Ramos (cell line): ENCODE data around the gene PLEKHH1.

Experiments used
- in situ Hi-C: fragments of 300-500 bp; cut with MboI; formaldehyde crosslinking; loops from one replicate; pipeline ENCODE4 v1.14.3; 2022; ENCODE audit warnings: low sequenced_read_pairs; ENCODE audit not compliant: unreplicated experiment

Gene PLEKHH1

DNA sequence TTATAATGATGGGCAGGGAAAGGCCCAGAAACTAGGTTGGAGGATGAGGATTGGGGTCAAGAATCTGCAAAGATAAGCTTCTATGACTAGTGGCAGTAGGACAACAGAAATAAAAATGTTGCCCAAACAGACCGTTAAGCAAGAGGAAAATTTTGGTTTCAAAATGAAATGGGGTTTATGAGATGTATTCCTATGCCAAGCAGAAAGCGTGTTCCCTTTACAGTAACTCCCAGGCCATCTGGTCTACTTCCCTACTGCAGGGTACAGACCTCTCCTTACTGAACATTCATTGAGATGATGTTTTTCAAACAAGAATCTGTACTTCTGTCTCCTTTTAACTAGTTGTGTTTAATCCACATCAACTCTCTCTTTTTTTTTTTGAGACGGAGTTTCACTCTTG is 24.1 kb upstream of the PLEKHH1 start:
- in situ Hi-C loops = no loop called here

DNA sequence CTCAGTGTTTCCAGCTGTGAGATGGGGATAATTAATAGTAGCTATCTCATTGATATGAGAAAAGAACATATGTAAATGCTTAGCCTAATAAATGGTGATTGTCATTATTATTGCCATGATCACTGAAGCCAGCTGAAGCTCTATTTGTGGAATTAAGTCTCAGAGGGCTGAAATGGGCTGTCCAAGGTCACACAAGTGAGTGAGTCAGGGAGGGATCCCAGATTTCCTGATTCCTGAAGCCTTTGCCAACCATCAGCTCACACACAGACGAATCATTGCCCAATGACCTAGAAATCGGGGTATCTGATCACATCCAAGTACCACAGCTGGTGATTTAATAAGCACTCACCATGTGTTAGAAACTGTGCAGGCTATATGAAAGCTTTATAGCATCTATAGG is 23.0 kb upstream of the PLEKHH1 start:
- in situ Hi-C loops = no loop called here

DNA sequence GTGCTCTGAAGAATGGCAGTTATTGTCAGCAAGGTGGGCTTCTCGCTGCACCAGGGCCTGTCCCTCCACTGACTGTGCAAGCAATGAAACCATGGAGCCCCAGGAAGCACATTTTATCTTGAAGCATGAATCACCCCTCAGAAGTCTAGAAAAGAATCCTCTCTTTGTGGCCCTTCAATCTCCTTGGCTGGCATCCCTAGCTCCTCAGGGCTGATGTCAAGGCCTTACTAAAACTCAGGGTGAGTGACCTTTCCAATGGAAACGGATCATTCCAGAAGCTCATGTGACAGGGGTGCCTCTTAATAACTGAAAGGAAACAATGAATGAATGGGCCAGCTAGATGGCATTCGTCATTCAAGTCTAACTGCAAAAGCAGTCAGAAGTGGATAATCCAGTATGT is 22.3 kb upstream of the PLEKHH1 start:
- in situ Hi-C loops = no loop called here

DNA sequence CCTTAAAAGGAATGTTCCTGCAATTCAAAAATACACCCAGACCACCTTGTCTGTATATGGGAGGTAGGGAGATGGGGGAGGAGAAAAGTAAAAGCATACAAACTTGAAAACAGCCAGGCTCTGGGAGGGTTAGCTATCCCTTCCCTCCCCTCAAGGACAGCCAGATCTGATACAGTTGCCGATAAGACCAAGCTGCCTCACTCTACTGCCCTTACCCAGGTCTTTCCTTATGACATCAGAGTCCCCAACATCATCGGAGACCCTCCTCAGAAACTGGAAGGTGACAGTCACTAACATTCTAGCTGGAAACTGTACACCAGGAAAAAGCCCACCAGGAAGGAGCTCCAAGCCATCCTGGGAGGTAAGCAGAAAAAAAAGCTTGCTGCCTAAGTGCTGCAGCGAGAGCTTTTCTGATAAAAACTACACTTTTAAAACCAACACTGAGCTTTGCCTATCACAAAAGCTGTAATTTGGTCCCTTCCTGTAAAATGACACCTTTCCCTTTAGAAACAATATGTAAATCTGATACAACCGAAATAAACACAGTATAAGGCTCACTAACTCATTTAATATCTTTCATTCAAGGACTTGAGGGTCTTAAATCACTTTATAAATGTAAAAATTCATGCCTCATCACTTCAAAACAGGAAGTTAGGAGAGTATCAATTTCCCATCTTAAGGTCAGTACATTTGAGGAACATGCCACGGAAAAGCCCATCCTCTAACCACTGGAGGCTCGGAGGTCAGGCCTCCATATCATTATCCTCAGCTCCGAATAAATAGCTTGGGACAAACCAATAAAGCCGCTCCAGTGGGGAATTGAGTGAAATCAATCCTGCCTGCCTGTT is 20.4 kb upstream of the PLEKHH1 start:
- in situ Hi-C loops = no loop called here

DNA sequence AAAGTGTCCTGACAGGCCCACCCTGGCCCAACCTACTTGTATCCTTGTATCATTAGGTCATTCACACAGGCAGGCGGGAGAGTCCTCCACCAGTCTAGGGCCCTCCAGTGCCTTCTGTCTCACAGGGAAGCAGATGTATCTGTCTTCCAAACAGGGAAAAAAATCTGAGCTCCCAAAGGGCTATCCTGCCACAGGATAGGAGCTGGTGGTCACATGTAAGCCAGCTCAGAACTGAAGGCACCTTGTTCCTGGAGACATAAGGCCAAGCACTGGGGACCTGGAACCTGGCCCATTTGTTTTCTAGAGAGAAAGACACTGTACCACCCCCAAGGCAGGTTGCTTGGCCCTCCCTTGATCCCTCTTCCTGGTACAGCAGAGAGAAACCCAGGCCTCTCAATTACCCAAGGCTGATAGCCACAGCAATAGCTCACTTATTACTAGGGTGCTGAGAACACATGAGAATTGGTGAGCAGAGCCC is 19.4 kb upstream of the PLEKHH1 start:
- in situ Hi-C loops = no loop called here

DNA sequence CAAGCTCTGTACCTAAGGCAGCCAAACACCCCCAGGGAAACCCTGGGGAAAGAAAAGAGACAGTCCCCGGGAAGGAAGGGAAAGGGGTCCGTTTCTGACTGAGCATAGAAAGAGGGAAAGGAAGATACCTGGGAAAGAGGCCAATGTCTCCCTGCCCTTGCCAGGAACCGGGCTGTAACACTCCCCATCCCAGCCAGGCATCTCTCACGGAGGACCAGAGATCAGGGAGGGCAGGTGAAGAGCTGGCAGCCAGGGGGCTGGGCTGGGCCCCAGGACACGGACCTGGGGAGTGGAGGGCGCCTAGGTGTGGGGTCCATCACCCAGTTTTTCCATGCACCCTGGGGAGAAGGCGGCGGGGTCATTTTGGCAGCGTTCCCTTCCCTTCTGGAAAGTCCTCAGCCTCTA is 18.9 kb upstream of the PLEKHH1 start:
- in situ Hi-C loops = no loop called here

DNA sequence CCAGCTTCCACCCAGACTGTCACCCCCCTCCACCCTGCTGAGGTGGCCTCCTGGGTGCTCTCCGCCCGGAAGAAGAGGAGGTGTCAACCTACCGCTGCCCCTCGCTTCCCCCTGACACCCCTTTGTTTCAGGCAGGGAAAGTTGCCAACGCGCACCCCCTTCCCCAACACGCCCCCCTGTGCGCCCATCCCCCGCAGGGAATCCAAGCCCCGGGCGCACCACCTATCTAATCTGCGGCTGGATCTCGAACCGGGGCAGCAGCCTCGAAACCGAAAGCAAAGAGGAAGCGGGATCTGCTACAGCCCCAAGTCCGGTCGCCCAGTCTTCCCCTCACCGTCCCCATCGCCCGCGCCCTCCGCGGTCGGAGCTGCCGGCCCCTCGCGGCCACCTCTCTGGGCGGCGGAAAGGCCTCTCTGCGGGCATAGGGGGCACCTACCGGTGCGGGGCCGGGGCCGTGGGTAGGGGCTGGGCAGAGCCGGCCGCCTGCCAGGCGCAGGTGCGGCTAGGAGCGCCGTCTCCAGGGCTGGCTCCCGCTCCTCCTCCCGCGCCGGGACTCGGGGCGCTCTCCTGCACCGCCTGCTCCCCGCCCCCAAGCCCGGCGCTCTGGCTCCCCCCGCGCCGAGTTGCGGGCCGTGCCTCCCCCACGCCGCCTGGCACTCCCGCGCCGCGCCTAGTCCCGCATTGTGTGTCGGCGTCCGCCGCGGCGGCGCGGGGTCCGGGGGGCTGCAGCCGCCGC is 18.3 kb upstream of the PLEKHH1 start:
- in situ Hi-C loops = no loop called here

DNA sequence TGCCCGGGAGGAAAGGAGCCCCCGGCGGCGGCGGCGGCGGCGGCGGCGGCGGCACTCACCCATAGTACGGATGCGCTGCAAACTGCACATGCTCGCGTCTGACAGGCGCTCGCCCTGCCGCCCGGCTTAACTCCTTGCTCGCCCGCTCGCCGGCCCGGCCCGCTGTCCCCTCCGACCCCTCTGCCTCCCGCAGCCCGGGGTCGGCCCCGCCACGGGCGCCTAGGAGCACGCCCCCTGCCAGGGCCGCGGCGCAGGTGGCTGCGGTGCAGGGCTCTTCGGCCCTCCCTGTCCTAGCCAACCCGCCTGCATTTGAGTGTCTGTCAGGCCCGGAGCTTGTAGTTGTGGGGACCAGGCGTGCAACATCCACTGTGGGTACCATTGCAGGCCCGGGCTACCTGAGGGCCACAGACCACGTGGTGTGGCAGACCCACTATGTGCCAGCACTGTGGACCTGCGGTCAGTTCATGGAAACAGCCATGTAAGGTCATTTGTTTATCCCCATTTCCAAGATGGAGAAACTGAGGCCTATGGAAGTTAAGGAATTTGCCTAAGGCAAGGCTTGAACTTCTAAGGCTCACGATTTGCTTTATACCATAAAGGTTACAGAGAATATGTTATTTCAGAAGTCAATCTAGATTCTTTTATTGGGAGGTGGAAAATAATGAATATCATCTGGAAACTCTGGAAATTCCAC is 17.6 kb upstream of the PLEKHH1 start:
- in situ Hi-C loops = no loop called here

DNA sequence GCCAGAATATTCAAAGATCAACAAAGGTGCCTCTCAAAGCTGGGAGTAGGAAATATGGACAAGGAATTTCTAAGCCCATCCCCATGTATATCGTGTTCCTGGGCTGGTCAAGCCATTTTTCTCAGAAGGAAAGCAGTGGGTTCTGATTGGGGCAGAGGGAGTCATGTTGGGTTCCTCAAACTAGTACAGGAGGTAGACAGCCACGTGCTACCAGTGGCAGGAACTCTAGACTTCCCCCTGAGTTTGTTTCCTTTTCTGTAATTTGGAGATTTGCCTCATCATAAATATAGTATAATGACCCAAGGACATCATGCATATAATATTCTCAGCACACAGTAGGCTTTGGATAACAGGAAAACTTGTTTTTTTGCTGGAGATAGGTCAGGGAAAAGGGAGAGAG is 16.4 kb upstream of the PLEKHH1 start:
- in situ Hi-C loops = no loop called here

DNA sequence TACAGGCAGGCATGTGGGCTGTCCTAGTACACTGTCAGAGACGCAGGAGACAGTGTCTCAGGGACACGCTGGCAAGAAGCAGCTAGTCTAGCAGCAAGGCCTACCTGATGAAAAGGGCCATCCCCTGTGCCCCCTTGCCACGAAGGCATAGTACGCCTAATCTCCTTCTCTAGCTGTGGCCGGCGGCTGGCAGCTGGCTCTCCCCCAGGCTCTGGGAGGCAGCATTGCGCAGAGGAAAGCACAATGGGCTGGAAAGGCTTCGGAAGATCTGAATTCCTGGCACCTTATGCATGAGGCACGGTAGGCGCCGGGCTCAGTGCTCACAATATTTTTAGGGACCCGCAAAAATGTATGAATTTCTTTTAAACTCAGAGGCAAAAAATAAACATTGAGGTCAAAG is 16.0 kb upstream of the PLEKHH1 start:
- in situ Hi-C loops = no loop called here

DNA sequence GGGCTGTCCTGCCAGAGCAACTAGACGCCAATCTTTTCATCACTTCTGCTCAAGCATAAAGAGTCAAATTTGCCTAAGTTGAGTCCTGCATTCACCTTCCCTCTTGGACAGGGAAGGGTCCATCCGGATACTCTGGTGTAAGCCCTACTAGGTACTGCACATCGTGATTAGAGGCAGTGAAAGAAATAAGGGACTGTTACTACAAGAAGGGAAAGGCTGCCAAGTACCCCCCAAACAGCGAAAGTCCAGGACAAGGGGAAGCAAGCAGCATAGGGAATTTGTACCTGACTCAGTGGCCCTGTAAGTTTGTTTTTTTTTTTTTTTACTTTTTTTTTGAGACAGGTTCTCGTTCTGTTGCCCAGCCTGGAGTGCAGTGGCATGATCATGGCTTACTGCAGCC is 13.7 kb upstream of the PLEKHH1 start:
- in situ Hi-C loops = no loop called here

DNA sequence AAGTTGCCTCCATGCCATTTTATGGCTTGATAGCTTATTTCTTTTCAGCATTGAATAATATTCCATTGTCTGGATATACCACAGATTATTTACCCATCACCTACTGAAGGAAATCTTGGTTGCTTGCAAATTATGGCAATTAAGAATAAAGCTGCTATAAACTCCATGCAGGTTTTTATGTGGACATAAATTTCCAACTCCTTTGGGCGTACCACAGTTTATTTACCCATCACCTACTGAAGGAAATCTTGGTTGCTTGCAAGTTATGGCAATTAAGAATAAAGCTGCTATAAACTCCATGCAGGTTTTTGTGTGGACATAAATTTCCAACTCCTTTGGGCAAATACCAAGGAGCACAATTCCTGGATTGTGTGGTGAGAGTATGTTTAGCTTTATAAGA is 12.6 kb upstream of the PLEKHH1 start:
- in situ Hi-C loops = no loop called here

DNA sequence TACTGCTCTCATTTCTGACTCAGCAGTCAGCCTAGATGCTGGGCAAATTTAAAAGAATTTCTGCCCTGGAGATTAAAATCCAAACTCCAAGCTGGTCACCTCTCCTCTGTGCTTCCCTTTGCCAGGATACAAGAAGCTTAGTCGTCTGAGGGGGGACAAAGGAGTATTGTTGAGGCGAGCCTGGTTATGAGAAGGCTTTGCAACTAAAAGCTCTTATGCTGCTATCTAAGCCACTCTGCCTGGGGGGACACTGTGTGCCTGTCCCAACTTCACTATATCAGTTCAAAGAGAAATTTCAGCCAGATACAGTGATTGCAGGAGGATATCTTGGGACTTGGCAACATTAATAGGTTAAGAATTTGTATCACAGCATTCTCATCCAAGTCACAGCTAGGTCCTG is 10.8 kb upstream of the PLEKHH1 start:
- in situ Hi-C loops = no loop called here

DNA sequence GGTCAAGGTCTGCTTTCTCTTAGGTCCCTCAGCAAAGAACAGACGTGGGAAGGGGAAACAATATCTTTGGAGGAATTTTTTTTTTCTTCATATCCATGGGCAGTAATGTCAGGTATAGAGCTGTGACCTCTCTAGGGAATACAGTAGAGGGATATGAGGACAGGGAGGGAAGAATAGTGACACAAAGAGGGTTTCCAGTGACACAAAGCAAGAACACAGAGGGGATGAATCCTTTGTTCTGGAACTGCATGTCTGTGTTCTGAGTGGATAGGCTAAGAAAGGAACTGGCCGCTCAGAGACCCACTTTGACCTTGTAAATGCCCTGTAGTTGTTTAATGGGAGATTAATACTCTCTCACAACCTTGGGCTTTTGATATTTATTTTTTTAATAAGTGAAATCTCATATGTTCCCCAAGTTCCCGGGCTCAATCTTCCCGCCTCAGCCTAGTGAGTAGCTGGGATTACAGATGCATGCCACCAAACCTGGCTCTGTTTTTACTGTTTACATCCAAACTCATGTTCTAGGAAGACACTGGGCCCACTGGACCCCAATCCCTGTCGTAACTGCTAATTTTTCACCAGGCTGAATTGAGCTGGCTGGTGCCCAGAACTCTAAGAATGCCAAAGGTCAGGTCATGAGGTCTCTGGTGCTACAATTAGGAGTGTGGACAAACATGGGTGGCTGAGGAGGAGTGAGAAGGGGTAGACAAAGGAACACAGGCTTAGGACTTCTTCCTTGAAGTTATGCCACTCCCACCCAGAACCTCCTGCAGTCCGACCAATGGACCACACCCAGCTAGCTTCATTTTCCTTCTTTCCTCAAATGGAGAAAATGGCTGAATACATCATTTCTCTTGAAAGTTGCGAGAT is 9.1 kb upstream of the PLEKHH1 start:
- in situ Hi-C loops = no loop called here

DNA sequence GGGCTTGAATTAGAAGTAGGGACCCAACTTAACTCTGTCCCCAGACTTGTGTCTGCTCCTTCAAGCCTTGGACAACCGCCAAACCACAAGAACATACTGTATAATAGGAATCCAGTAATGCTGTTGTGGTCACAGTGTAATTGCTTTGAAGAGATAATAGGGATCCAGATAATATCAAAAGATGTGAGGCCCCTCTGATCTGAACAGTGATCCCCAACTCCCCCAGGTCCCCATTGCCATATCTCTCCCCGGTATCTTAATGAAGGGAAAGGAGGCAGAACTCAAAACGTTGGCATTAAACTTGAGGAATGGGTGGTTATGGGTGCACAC is 8.5 kb upstream of the PLEKHH1 start:
- in situ Hi-C loops = no loop called here

DNA sequence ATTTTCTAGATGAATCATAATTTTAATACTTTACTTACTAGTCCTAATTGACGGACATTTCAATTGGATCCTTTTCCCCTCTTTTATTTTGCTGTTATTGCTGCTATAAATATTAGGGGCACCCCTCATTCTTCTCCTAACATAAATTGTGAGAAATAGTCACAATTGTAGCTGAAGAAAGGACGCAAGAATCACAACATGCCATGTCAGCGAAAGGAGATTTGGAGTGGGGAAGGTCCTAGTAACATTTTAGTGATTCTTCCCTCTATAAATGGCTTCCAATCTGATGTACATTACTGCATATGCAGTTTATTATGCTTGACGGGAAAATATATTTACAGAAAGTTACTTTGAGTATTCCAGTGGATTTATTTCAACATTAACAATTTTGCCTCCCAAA is 7.7 kb upstream of the PLEKHH1 start:
- in situ Hi-C loops = no loop called here

DNA sequence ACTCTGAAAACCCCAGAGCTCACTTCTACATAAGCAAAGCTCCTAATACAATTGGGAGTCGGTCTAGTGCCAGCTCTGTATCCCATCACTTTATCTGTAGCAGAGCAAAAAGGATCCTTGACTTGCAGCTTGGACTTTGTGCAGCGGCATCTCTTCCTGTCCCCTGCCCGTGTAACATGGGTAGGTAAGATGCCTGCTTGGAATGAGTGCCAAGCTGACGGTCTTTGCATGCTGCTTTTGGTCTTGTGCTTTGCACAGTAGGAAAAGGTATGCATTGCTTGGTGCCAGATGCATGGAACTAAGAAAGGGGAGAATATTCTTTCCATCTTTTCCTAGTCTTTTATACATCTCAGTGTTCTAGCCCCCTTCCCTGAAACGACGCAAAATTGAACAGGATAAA is 6.9 kb upstream of the PLEKHH1 start:
- in situ Hi-C loops = no loop called here

DNA sequence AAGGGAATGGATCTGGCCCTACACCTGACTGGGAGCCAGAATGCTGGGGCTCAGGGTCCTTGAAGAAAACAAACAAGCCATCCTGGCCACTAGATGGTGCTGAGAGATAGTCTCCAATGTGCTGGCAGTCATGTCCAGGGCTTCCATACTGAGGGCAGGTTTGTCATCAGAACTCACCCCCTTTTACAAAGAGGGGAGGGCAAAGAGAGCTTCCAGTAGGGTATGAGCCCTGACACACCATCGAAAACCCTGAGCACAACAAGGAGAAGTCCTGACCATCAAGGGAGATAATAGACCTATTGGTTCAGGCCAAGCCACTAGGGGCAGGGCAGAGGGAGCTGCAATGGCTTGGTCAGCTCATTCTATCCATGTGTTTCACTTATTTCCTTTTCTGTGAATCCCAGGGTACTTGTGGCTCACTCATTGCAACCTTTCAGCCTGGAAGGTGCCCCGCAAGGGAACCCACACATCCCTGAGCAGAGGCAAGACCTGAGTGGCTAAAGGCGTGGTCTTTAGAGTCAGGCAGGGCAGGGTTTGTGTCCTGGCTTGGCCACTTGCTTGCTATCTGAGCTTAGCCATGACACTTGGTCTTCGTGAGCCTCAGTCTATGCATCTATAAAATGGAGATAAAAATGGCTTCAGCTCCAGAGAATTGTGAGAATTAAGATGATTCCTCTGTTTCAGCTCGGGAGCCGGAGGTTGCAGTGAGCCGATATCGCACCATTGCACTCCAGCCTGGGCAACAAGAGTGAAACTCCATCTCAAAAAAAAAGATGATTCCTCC is 6.2 kb upstream of the PLEKHH1 start:
- in situ Hi-C loops = no loop called here

DNA sequence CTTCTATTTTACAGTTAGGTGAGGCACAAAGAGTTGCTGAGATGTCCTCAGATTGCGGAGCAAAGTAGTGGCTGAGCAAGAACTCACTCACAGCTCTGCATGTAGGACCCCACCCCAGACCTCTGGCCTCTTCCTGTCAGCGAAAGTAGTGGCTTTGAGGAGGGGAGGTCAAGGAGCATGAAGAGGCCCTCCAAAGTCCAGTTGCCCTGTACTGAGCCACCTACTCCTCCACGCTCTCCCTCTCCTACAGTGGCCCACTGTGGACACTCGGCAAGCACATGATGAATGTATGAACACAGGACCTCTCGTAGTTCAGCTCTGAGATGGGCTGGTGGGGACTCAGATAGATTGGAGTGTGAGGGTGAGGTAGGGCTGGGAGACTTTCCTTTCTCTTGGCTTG is 5.3 kb upstream of the PLEKHH1 start:
- in situ Hi-C loops = no loop called here

DNA sequence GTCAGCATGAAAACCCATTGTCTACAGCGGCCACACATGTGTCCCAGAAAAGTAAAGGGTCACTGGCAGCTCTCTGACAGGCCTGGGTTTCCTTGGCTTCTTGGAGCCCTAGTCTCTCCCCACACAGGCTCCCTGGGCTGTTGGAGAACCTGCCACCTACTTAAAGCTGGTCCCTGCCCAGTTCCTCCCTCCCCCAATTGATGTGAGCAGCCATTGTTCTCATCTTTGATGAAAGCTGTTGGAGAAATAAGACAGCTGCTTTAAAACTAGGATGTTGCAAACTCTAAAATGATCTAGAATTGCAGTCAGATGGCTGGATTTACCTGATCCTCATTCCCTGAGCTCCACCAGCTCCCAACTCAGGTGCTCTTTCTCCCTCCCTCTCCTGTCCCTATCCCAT is 4.8 kb upstream of the PLEKHH1 start:
- in situ Hi-C loops = no loop called here
